HL-60/S4 (cell line): ENCODE results near the gene TBX10.
"Not testable (repeated sequence)": the region's sequence is repeated elsewhere in the genome, so short reads cannot be mapped to it uniquely, and the experiment has no call there.

Experiments
- in situ Hi-C: fragments of 300-500 bp; cut with MboI; formaldehyde crosslinking; loops from 2 replicates; pipeline ENCODE4 v1.14.3; 2022; ENCODE audit warnings: low sequenced_read_pairs

The TBX10 gene

GRCh38 chr11:67639438-67639859 is at the start of gene TBX10:
Gene TBX10, minus strand, starts transcription at chr11:67639763. Its CDS starts 291 bp downstream, at chr11:67639472.
- in situ Hi-C loops: no loop called here

GRCh38 chr11:67689178-67689577 is 49.6 kb upstream of the TBX10 start:
- in situ Hi-C loops: no loop called here

GRCh38 chr11:67687986-67688385 is 48.4 kb upstream of the TBX10 start:
- in situ Hi-C loops: no loop called here

GRCh38 chr11:67685641-67686332 is 46.2 kb upstream of the TBX10 start:
- in situ Hi-C loops: not testable (repeated sequence)

- in situ Hi-C loops: not testable (repeated sequence)
Observed at GRCh38 chr11:67682126-67683034, 42.8 kb upstream of the TBX10 start.

GRCh38 chr11:67680696-67681470 is 41.3 kb upstream of the TBX10 start:
- in situ Hi-C loops: no loop called here

GRCh38 chr11:67675058-67675747 is 35.6 kb upstream of the TBX10 start:
- in situ Hi-C loops: no loop called here

GRCh38 chr11:67674442-67674871 is 34.9 kb upstream of the TBX10 start, which contains the start of gene ALDH3B2:
Gene ALDH3B2, minus strand, starts transcription at chr11:67674623. Its CDS starts 7,688 bp downstream, at chr11:67666935.
- in situ Hi-C loops: no loop called here

- in situ Hi-C loops: no loop called here
Observed at GRCh38 chr11:67673902-67674301, 34.3 kb upstream of the TBX10 start.

GRCh38 chr11:67673358-67673757 is 33.8 kb upstream of the TBX10 start:
- in situ Hi-C loops: no loop called here

- in situ Hi-C loops: no loop called here
Observed at GRCh38 chr11:67671211-67671520, 31.6 kb upstream of the TBX10 start.

- in situ Hi-C loops: no loop called here
Observed at GRCh38 chr11:67670316-67671210, 31.0 kb upstream of the TBX10 start.

- in situ Hi-C loops: no loop called here
Observed at GRCh38 chr11:67668192-67668551, 28.6 kb upstream of the TBX10 start.

- in situ Hi-C loops: no loop called here
Observed at GRCh38 chr11:67667490-67668191, 28.1 kb upstream of the TBX10 start.

- in situ Hi-C loops: no loop called here
Observed at GRCh38 chr11:67666676-67667489, 27.3 kb upstream of the TBX10 start.

- in situ Hi-C loops: no loop called here
Observed at GRCh38 chr11:67666303-67666645, 26.7 kb upstream of the TBX10 start.

- in situ Hi-C loops: no loop called here
Observed at GRCh38 chr11:67665541-67666302, 26.2 kb upstream of the TBX10 start.
